ENCODE data around the gene HYAL1.
A peak's percentile ranks its signal among the peaks of the same experiment; 100 is the strongest.

The HYAL1 gene

GRCh38 chr3:50254577-50255250, 48.7 kb downstream of the HYAL1 start:
- H3K4me1 ChIP-seq (ENCODE audit: control insufficient read depth, insufficient read depth, low read length, poor library complexity, severe bottlenecking), result peaks cover 65% of the 10 kb centered on the region
- H3K27ac ChIP-seq (ENCODE audit: low read depth, low read length, severe bottlenecking), result peak overlapping the region; percentile 69
- no peaks in the 10 kb centered on the region for H3K9me3 ChIP-seq (ENCODE audit: control insufficient read depth, low read length)
- 93 to 96% methylated on average over 8 of the region's 8 CpGs for WGBS, 2 experiments (ENCODE audit: insufficient coverage in 2 of 2)
- no peak overlapping the region for H3K4me3 ChIP-seq (ENCODE audit: extremely low read depth, insufficient read depth, low read length, poor library complexity, severe bottlenecking)
- H3K36me3 ChIP-seq (ENCODE audit: control insufficient read depth, insufficient read depth, low read length), result peaks cover 89% of the 10 kb centered on the region

GRCh38 chr3:50251220-50251619, 52.2 kb downstream of the HYAL1 start:
- H3K27ac ChIP-seq (ENCODE audit: low read depth, low read length, severe bottlenecking), result no peak overlapping the region
- no peak overlapping the region for H3K4me3 ChIP-seq (ENCODE audit: extremely low read depth, insufficient read depth, low read length, poor library complexity, severe bottlenecking)
- H3K9me3 ChIP-seq (ENCODE audit: control insufficient read depth, low read length), result no peaks in the 10 kb centered on the region
- H3K4me1 ChIP-seq (ENCODE audit: control insufficient read depth, insufficient read depth, low read length, poor library complexity, severe bottlenecking), result peaks cover 73% of the 10 kb centered on the region
- H3K36me3 ChIP-seq (ENCODE audit: control insufficient read depth, insufficient read depth, low read length), result peaks cover 78% of the 10 kb centered on the region
- 91 to 96% methylated on average over 6 to 7 of the region's 8 CpGs for WGBS, 2 experiments (ENCODE audit: insufficient coverage in 2 of 2)

DNA sequence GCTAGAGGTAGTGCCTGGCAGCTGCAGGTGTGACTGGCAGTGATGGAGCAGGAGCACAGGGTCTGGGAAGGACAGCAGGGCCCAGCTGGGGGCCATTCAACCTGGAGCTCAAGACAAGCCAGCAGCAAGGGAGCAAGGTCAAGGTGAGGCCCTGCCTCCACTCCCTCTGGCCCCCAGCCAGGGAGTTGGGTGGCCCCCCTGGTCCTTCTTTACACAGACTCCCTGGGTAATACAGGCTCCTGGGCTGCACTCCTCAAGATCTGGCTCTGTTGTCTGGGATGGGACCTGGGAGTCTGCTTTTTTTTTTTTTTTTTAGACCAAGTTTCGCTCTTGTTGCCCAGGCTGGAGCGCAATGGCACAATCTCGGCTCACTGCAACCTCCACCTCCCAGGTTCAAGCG, 52.9 kb downstream of the HYAL1 start:
- peaks cover 76% of the 10 kb centered on the region for H3K36me3 ChIP-seq (ENCODE audit: control insufficient read depth, insufficient read depth, low read length)
- no peak overlapping the region for H3K27ac ChIP-seq (ENCODE audit: low read depth, low read length, severe bottlenecking)
- WGBS, 2 experiments (ENCODE audit: insufficient coverage in 2 of 2), result 100% methylated on average over 2 to 3 of the region's 4 CpGs
- H3K9me3 ChIP-seq (ENCODE audit: control insufficient read depth, low read length), result no peaks in the 10 kb centered on the region
- H3K4me3 ChIP-seq (ENCODE audit: extremely low read depth, insufficient read depth, low read length, poor library complexity, severe bottlenecking), result no peak overlapping the region
- H3K4me1 ChIP-seq (ENCODE audit: control insufficient read depth, insufficient read depth, low read length, poor library complexity, severe bottlenecking), result peaks cover 78% of the 10 kb centered on the region
